ENCODE results near the gene MPPED1.

MPPED1 gene

DNA sequence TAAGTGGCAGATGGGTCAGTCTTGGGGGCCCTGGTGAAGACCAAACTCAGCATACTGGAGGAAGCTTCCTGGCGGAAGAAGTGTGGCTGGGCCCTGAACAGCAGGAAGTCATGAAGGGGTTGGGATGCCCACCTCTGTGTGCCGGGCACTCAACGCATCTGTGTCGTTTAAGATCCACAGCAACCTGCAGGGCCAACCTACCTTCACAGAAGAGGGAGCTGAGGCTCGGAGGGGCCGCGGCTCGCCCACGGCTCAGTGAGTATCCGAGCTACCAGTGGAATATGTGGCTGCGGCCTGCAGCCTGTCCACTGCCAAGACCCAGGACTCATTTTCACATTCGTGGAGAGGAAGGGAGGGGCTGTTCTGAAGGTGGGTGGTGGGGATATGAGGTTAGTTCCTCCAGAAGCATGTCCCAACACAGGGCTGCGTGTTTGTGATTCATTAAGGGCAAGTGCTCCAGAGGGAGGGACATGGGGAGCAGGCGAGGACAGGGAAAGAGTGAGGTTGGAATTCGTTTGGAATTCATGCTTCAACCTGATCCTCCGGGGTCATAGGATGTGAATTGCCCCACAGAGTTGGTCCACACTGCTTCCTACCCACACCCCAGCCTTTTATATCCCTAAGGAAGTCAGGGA lies 99.6 kb downstream of the MPPED1 start:
- no peaks in the 10 kb centered on the region for H3K36me3 ChIP-seq (ENCODE audit: low read length)
- no peaks in the 10 kb centered on the region for H3K27me3 ChIP-seq (ENCODE audit: low read length)
- H3F3A ChIP-seq (ENCODE audit: insufficient read depth), result no peaks in the 10 kb centered on the region
- H3K9me3 ChIP-seq (ENCODE audit: insufficient read depth, low read length), result no peaks in the 10 kb centered on the region
- no peak overlapping the region for H3K4me2 ChIP-seq (ENCODE audit: low read depth, low read length, poor library complexity, severe bottlenecking)
- TF ChIP-seq, protein P1, sequence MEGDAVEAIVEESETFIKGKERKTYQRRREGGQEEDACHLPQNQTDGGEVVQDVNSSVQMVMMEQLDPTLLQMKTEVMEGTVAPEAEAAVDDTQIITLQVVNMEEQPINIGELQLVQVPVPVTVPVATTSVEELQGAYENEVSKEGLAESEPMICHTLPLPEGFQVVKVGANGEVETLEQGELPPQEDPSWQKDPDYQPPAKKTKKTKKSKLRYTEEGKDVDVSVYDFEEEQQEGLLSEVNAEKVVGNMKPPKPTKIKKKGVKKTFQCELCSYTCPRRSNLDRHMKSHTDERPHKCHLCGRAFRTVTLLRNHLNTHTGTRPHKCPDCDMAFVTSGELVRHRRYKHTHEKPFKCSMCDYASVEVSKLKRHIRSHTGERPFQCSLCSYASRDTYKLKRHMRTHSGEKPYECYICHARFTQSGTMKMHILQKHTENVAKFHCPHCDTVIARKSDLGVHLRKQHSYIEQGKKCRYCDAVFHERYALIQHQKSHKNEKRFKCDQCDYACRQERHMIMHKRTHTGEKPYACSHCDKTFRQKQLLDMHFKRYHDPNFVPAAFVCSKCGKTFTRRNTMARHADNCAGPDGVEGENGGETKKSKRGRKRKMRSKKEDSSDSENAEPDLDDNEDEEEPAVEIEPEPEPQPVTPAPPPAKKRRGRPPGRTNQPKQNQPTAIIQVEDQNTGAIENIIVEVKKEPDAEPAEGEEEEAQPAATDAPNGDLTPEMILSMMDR (IDR thresholded peaks at IDR 0.05; ENCODE audit: insufficient read depth, low read length, poor library complexity, severe bottlenecking), result no peak
- no peak for TF ChIP-seq EZH2phosphoT487 (conservative IDR thresholded peaks at IDR 0.05; ENCODE audit: low read length)
- H3K4me3 ChIP-seq (ENCODE audit: insufficient read depth, low read length, poor library complexity, severe bottlenecking), result no peak overlapping the region
- no peaks in the 10 kb centered on the region for H3K79me2 ChIP-seq (ENCODE audit: insufficient read depth, low read length)
- H3K9ac ChIP-seq (ENCODE audit: low read length), result no peak overlapping the region
- no peaks in the 10 kb centered on the region for H3K9me2 ChIP-seq (replicated peaks; ENCODE audit: insufficient read depth, low read length)
- no peaks in the 10 kb centered on the region for H4K20me1 ChIP-seq (ENCODE audit: low read depth, low read length)
- H3K27ac ChIP-seq (ENCODE audit: low read depth, low read length), result no peak overlapping the region
- no peak overlapping the region for H2AFZ ChIP-seq (ENCODE audit: low read depth, low read length, severe bottlenecking)

DNA sequence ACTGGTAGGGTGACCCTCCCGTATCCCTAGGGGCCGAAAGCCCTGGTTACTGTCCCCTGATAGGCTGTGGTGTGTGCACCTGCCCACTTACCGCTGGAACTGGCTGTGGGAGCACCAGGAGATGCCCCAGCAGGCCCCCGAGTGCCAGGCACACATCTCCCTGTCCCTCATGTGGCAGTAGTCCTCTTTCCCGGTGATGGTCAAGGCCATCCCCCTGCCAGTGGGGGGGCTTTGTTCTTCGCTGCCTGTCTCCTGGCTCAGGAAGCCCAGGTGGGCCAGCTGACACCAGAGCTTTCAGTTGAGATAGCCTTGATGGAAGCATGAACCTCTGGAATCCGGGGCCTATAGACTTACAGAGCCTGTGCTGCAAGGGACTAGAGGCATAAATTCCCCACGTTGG lies 100.5 kb downstream of the MPPED1 start:
- H3K27ac ChIP-seq (ENCODE audit: low read depth, low read length), result no peak overlapping the region
- H3K27me3 ChIP-seq (ENCODE audit: low read length), result no peaks in the 10 kb centered on the region

DNA sequence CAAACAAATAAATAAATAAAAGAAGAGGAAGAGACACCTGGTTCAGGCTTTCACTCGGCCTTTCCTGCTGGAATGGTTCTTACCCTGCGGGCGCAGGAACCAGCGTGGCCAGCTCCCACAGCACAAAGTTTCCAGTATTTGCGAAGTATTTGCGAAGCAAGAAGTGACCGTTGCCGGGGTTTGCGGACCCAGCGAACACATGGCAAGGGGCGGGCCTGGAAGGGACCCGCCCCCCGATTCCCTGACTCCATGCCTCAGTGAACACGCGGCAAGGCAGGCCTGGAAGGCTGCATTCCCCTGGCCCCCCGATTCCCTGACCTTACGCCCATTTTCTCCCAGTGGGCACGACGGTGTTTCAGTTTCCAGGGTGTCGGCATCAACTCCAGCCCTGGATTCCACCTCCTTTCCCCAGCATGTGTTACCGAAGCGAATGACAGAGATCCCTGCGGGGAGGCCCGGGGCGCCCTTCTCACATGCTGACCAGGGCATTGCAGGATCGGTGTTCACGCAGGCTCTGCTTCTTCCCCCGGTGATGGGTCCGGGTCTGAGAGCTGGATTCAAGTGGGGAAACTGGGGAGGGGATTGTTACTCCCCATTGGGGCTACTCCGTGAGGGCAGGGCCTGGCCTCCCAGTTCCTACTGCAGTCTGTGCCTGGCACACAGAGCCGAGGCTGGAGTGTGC lies 102.8 kb downstream of the MPPED1 start:
- Histone ChIP-seq H3K4me2 (ENCODE audit: low read depth, low read length, poor library complexity, severe bottlenecking) (no peak overlapping the region), H3K9me2 (replicated peaks; ENCODE audit: insufficient read depth, low read length) (no peaks in the 10 kb centered on the region), H2AFZ (ENCODE audit: low read depth, low read length, severe bottlenecking) (no peak overlapping the region), H4K20me1 (ENCODE audit: low read depth, low read length) (no peaks in the 10 kb centered on the region), H3K36me3 (ENCODE audit: low read length) (no peaks in the 10 kb centered on the region), H3K4me3 (ENCODE audit: insufficient read depth, low read length, poor library complexity, severe bottlenecking) (no peak overlapping the region), H3K27me3 (ENCODE audit: low read length) (no peaks in the 10 kb centered on the region), H3K9ac (ENCODE audit: low read length) (no peak overlapping the region), H3F3A (ENCODE audit: insufficient read depth) (no peaks in the 10 kb centered on the region), H3K27ac (ENCODE audit: low read depth, low read length) (no peak overlapping the region), H3K9me3 (ENCODE audit: insufficient read depth, low read length) (no peaks in the 10 kb centered on the region), H3K79me2 (ENCODE audit: insufficient read depth, low read length) (no peaks in the 10 kb centered on the region)
- no peak for TF ChIP-seq EZH2phosphoT487 (conservative IDR thresholded peaks at IDR 0.05; ENCODE audit: low read length)
- TF ChIP-seq, protein P1 (IDR thresholded peaks at IDR 0.05; ENCODE audit: insufficient read depth, low read length, poor library complexity, severe bottlenecking), result no peak

More for the DNA sequence above, 100.5 kb downstream of the MPPED1 start:
- no peaks in the 10 kb centered on the region for H4K20me1 ChIP-seq (ENCODE audit: low read depth, low read length)
- H3K36me3 ChIP-seq (ENCODE audit: low read length), result no peaks in the 10 kb centered on the region
- no peaks in the 10 kb centered on the region for H3F3A ChIP-seq (ENCODE audit: insufficient read depth)
- no peak overlapping the region for H3K9ac ChIP-seq (ENCODE audit: low read length)
- TF ChIP-seq EZH2phosphoT487 (conservative IDR thresholded peaks at IDR 0.05; ENCODE audit: low read length), result no peak
- TF ChIP-seq, protein P1 (IDR thresholded peaks at IDR 0.05; ENCODE audit: insufficient read depth, low read length, poor library complexity, severe bottlenecking), result no peak
- H3K4me2 ChIP-seq (ENCODE audit: low read depth, low read length, poor library complexity, severe bottlenecking), result no peak overlapping the region
- H2AFZ ChIP-seq (ENCODE audit: low read depth, low read length, severe bottlenecking), result no peak overlapping the region
- no peaks in the 10 kb centered on the region for H3K9me3 ChIP-seq (ENCODE audit: insufficient read depth, low read length)
- H3K4me3 ChIP-seq (ENCODE audit: insufficient read depth, low read length, poor library complexity, severe bottlenecking), result no peak overlapping the region
- H3K79me2 ChIP-seq (ENCODE audit: insufficient read depth, low read length), result no peaks in the 10 kb centered on the region
- H3K9me2 ChIP-seq (replicated peaks; ENCODE audit: insufficient read depth, low read length), result no peaks in the 10 kb centered on the region

All from SU-DHL-6 (cell line).